AG10803 (cell line): Measurements from ENCODE around the gene CASKIN1.

Experiments used
- DNase-seq: peaks from one replicate; pipeline ENCODE4 v3.0.0; 2010; ENCODE audit warnings: low read depth
- H3K4me3 ChIP-seq: 2 replicates; pipeline ENCODE4 v1.5.1; 2011; ENCODE audit warnings: mild to moderate bottlenecking, low read length, control low read depth
- TF ChIP-seq, protein P1 (sequence below): conservative IDR thresholded peaks from 2 replicates; pipeline ENCODE4 v1.5.1; 2011; ENCODE audit warnings: mild to moderate bottlenecking, low read length, control low read depth, inconsistent platforms

CASKIN1 gene

DNA sequence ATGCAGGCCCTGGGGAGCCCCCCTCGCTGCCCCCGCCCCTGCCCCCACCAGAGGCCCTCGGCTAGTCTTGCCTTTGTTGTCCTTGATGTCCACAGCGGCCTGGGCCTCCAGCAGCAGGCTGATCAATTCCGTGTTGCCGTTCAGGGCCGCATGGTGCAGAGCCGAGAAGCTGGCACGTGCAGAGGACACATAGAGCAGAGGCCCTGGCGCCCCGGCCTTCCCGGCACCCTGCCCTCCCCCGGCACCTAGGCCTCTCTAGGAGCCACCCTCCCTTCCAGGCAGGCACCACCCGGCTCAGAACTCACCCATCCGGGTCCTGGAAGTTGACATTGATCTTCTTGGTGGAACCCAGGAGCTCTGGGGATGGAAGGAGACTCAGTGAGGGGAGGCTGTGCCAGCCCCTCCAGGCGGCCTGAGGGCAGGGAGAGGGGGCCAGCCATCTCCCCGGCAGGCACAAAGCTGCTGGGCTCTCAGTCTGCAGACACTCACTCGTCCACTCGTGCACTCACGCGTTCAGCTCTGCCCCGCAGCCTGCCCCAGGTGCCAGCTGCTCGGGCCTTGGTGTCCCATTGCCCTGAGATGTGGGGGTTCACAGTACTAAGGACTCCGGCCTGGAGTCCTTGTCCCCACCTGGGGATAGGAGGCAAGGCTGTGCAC lies 6.3 kb downstream of the CASKIN1 start:
- TF ChIP-seq, protein P1, sequence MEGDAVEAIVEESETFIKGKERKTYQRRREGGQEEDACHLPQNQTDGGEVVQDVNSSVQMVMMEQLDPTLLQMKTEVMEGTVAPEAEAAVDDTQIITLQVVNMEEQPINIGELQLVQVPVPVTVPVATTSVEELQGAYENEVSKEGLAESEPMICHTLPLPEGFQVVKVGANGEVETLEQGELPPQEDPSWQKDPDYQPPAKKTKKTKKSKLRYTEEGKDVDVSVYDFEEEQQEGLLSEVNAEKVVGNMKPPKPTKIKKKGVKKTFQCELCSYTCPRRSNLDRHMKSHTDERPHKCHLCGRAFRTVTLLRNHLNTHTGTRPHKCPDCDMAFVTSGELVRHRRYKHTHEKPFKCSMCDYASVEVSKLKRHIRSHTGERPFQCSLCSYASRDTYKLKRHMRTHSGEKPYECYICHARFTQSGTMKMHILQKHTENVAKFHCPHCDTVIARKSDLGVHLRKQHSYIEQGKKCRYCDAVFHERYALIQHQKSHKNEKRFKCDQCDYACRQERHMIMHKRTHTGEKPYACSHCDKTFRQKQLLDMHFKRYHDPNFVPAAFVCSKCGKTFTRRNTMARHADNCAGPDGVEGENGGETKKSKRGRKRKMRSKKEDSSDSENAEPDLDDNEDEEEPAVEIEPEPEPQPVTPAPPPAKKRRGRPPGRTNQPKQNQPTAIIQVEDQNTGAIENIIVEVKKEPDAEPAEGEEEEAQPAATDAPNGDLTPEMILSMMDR = no peak
- H3K4me3 ChIP-seq = no peak overlapping the region
- DNase-seq = no peak

DNA sequence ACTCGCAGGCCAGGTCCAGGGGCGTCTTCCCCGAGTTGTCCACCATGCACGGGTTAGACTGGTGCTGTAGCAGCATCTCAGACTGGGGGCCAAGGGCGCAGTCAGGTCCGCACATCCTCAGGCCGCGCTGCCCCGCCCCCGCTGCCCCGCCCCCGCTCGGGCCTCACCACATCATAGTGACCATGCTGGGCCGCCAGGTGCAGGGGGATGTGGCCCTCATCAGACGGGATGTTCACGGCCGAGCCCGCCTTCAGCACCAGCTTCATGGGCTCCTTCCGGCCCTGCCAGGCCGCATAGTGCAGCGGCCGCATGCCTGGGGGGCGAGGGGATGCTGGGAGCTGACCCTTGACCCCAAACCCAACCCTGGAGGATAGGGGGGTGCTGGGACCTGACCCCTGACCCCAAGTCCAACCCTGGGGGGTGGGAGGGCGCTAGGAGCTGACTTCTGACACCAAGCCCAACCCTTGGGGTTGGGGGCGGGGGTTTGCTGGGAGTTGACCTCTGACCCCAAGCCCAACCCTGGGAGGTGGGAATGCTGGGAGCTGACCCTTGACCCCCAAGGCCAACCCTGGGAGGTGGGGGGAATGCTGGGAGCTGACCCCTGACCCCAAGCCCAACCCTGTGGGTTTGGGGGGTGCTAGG lies 7.0 kb downstream of the CASKIN1 start:
- H3K4me3 ChIP-seq = no peak overlapping the region
- TF ChIP-seq, protein P1 = no peak
- DNase-seq = no peak

DNA sequence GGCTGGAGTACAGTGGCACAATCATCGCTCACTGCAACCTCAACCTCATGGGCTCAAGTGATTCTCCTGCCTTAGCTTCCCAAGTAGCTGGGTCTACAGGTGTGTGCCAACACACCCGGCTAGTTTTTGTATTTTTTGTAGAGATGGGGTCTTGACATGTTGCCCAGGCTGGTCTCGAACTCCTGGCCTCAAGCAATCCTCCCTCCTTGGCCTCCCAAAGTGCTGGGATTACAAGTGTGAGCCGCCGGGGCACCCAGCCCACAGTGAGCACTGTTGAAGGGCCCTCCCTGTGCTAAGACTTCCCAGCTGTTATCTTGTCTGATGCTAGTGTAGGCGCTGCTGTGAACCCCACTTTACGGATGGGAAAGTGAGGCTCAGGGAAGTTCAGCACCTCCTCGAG lies 8.0 kb downstream of the CASKIN1 start:
- H3K4me3 ChIP-seq = no peak overlapping the region
- TF ChIP-seq, protein P1 = no peak
- no peak for DNase-seq

DNA sequence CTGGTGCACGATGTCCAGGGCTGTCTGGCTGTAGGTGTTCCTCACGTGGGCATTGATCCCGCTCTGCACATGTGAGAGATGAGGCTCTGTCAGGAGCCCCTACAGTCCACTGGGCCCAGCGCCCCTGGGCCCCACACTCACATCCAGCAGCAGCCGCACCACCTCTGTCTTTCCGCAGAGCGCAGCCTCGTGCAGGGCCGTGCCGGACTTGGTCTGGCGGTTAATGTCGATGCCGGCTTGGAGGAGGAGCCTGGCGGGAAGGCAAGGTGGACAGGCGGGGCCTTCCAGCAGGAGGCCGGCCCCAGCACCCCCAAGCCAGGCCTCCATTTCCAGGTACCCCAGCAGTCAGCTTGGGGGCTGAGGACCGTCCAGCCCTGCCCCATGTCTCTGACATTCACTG lies 9.2 kb downstream of the CASKIN1 start:
- TF ChIP-seq, protein P1 = no peak
- DNase-seq = no peak
- no peak overlapping the region for H3K4me3 ChIP-seq

DNA sequence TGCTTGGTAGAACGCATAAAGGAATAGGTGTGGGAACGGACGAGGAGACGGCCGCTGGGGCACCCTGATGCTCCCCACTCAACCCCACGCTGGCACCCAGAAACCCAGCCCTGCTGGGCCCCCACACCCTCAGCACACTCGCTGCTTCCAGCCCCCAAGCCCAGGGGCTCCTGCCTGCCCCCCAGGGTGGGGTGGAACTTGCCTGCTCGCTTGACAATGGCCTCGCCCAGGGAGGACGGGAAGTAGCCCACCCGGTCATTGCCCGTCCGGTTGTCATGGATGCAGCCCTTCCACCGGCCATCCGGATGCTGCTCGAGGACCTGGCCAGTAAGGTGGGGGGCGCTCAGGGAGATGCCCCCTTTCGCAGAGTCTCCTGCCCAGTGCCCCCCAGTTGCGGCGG lies 9.9 kb downstream of the CASKIN1 start:
- TF ChIP-seq, protein P1 = no peak
- no peak for DNase-seq

DNA sequence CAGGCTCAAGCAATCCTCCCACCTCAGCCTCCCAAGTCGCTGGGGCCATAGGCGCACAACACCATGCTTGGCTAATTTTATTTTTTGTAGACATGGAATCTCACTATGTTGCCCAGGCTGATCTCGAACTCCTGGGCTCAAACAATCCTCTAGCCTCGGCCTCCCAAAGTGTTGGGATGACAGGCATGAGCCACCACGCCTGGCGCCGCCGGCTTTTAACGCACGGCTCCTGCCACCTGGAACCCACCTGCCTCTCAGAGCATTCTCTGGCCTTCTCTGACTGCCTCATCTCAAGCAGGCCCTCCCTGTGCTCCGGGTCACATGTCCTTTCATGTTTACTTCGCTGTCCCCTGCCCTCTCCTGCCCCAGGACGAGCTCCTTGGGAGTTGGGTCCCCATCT lies 10.3 kb downstream of the CASKIN1 start:
- no peak overlapping the region for H3K4me3 ChIP-seq
- no peak for DNase-seq
- TF ChIP-seq, protein P1 = no peak

More for the DNA sequence above, 9.9 kb downstream of the CASKIN1 start:
- no peak overlapping the region for H3K4me3 ChIP-seq

DNA sequence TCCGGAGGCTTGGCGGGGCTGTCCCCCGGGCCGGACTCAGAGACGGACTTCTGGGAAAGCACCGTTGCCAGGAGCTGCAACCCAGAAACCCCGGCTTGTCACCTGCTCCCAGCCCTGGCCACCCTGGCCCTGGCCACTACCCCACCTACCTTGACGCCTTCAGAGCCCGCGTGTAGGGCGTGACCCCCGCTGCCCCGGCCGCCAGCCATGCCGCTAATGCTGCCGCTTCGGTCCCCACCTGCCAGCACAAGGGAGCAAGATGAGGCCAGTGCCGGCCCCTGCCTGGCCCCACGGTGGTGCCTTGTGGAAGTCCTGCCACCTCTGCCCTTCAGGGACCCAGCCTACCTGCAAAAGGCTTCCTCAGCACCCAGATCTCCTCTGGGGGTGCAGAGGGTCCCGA lies 11.4 kb downstream of the CASKIN1 start:
- TF ChIP-seq, protein P1 = no peak
- no peak overlapping the region for H3K4me3 ChIP-seq
- DNase-seq = no peak
